IMR-90 (cell line): ENCODE data around the gene CHTF8.

Experiments used
- BHLHE40 ChIP-seq: fragments of 150-350 bp; IDR thresholded peaks from 2 replicates; pipeline ENCODE4 v1.6.1; 2016; ENCODE audit warnings: mild to moderate bottlenecking, low read depth, low read length
- CEBPB ChIP-seq: IDR thresholded peaks from 2 replicates; pipeline ENCODE4 v1.6.1; 2012; ENCODE audit warnings: low read depth, low read length, improper control_type of control experiment
- CHD1 ChIP-seq: IDR thresholded peaks from 2 replicates; pipeline ENCODE4 v1.6.1; 2012; ENCODE audit warnings: low read depth, low read length, improper control_type of control experiment
- CTCF ChIP-seq: conservative IDR thresholded peaks from 2 replicates; pipeline ENCODE4 v1.5.1; 2012; ENCODE audit warnings: mild to moderate bottlenecking, low read depth, low read length, improper control_type of control experiment
- ELK1 ChIP-seq: fragments of 150-350 bp; IDR thresholded peaks from 2 replicates; pipeline ENCODE4 v1.6.1; 2016; ENCODE audit warnings: low read depth, mild to moderate bottlenecking, low read length, moderate library complexity, borderline replicate concordance
- MAFK ChIP-seq: IDR thresholded peaks from 2 replicates; pipeline ENCODE4 v1.6.1; 2012; ENCODE audit warnings: low read depth, low read length, improper control_type of control experiment
- MAZ ChIP-seq: IDR thresholded peaks from 2 replicates; pipeline ENCODE4 v1.6.1; 2012; ENCODE audit warnings: low read depth, mild to moderate bottlenecking, low read length, improper control_type of control experiment, moderate library complexity, borderline replicate concordance
- MXI1 ChIP-seq: IDR thresholded peaks from 2 replicates; pipeline ENCODE4 v1.6.1; 2012; ENCODE audit warnings: low read depth, mild to moderate bottlenecking, low read length, moderate library complexity, borderline replicate concordance
- POLR2A ChIP-seq: IDR thresholded peaks from 2 replicates; pipeline ENCODE4 v1.6.1; 2012; ENCODE audit warnings: mild to moderate bottlenecking, low read depth, low read length
- RAD21 ChIP-seq: IDR thresholded peaks from 2 replicates; pipeline ENCODE4 v1.6.1; 2012; ENCODE audit warnings: low read length, improper control_type of control experiment
- RFX5 ChIP-seq: IDR thresholded peaks from 2 replicates; pipeline ENCODE4 v1.8.0; 2012; ENCODE audit warnings: low read depth, mild to moderate bottlenecking, low read length, moderate library complexity
- SMC3 ChIP-seq: fragments of 150-350 bp; IDR thresholded peaks from 2 replicates; pipeline ENCODE4 v1.6.1; 2016; ENCODE audit warnings: low read depth, mild to moderate bottlenecking, antibody characterized with exemption, low read length, moderate library complexity

- TF ChIP-seq CTCF (no peak), RAD21 (no peak), RFX5 (no peak), POLR2A (no peak), MAZ (no peak), ELK1 (no peak), CHD1 (no peak), MAFK (no peak), MXI1 (0 out of 2 replicates have a peak, but pooled peaks have one; percentile 36), CEBPB (no peak), BHLHE40 (peak; percentile 87), SMC3 (no peak)
These were observed 33.9 kb upstream of the CHTF8 start for GRCh38 chr16:69166221-69166833.
